Hepatocyte (in vitro differentiated cells): ENCODE measurements around the gene HSPA14. TPM values are rescaled to one million over a fixed set of nuclear protein-coding genes. Genes with fewer than 3 reads are reported as not detected.

ENCODE experiments used
- DNase-seq: peaks from one replicate; pipeline ENCODE4 v3.0.0-alpha.2; 2016; ENCODE audit warnings: low spot score
- H2AFZ ChIP-seq: fragments of 200-600 bp; sonication (generic); 2 replicates; pipeline ENCODE4 v1.6.0; 2016; ENCODE audit warnings: antibody characterized with exemption, mild to moderate bottlenecking
- H3K27ac ChIP-seq: fragments of 200-600 bp; sonication (generic); 2 replicates; pipeline ENCODE4 v1.5.1; 2016; ENCODE audit warnings: mild to moderate bottlenecking
- H3K27me3 ChIP-seq: fragments of 200-600 bp; sonication (generic); 2 replicates; pipeline ENCODE4 v1.6.1; 2016
- H3K36me3 ChIP-seq: fragments of 200-600 bp; sonication (generic); replicated peaks from 2 replicates; pipeline ENCODE4 v1.5.1; 2016; ENCODE audit warnings: low read depth; ENCODE audit not compliant: insufficient read depth
- H3K4me1 ChIP-seq: fragments of 200-600 bp; sonication (generic); 2 replicates; pipeline ENCODE4 v1.5.1; 2016; ENCODE audit warnings: mild to moderate bottlenecking, moderate library complexity; ENCODE audit not compliant: insufficient read depth
- H3K4me2 ChIP-seq: fragments of 200-600 bp; sonication (generic); 2 replicates; pipeline ENCODE4 v1.6.0; 2016
- H3K4me3 ChIP-seq: fragments of 200-600 bp; sonication (generic); 2 replicates; pipeline ENCODE4 v1.5.1; 2016; ENCODE audit warnings: mild to moderate bottlenecking
- H3K79me2 ChIP-seq: fragments of 200-600 bp; sonication (generic); 2 replicates; pipeline ENCODE4 v1.6.0; 2017; ENCODE audit warnings: mild to moderate bottlenecking
- H3K9me2 ChIP-seq: fragments of 200-600 bp; sonication (generic); replicated peaks from 2 replicates; pipeline ENCODE4 v1.6.0; 2017; ENCODE audit warnings: mild to moderate bottlenecking; ENCODE audit not compliant: insufficient read depth
- H3K9me3 ChIP-seq: fragments of 200-600 bp; sonication (generic); 2 replicates; pipeline ENCODE4 v1.5.1; 2016; ENCODE audit warnings: low read depth, mild to moderate bottlenecking
- H4K20me1 ChIP-seq: fragments of 200-600 bp; sonication (generic); 2 replicates; pipeline ENCODE4 v1.6.0; 2016; ENCODE audit warnings: mild to moderate bottlenecking; ENCODE audit not compliant: insufficient read depth, poor library complexity, severe bottlenecking
- EZH2 ChIP-seq: fragments of 200-600 bp; sonication (generic); IDR thresholded peaks from 2 replicates; pipeline ENCODE4 v1.6.1; 2016; ENCODE audit warnings: antibody characterized with exemption, mild to moderate bottlenecking, borderline replicate concordance
- EZH2phosphoT487 ChIP-seq: fragments of 200-600 bp; sonication (generic); IDR thresholded peaks from one replicate; pipeline ENCODE4 v1.6.1; 2018; ENCODE audit warnings: antibody characterized with exemption, mild to moderate bottlenecking, low read depth, moderate library complexity; ENCODE audit not compliant: unreplicated experiment, severe bottlenecking
- WGBS: methylation state at CpG from one replicate; pipeline ENCODE4 v1.1.6; 2016; ENCODE audit warnings: low lambda C conversion rate; ENCODE audit errors: missing lambda C conversion rate; 5-methylcytosine and 5-hydroxymethylcytosine counted together
- polyA plus RNA-seq: library from polyadenylated mRNA; unstranded; fragments of >200 nt; fragmentation: Nextera tagmentation; extraction: Ambion mirVana; gene quantifications from 2 replicates; pipeline ENCODE4 v1.2.1, GENCODE V29; 2016
- total RNA-seq: library from RNA; depleted of rRNA; stranded (reverse); fragments of >200 nt; gene quantifications from 2 replicates; pipeline ENCODE4 v1.2.3, GENCODE V29; 2014
- TF ChIP-seq, protein P1 (sequence below): fragments of 200-600 bp; sonication (generic); IDR thresholded peaks from 2 replicates; pipeline ENCODE4 v1.5.1; 2016; ENCODE audit warnings: antibody characterized with exemption, mild to moderate bottlenecking; ENCODE audit not compliant: poor library complexity

HSPA14 gene
- total and polyA plus RNA-seq, 2 experiments from 2014 or later = 9.9 to 20.2 TPM

DNA sequence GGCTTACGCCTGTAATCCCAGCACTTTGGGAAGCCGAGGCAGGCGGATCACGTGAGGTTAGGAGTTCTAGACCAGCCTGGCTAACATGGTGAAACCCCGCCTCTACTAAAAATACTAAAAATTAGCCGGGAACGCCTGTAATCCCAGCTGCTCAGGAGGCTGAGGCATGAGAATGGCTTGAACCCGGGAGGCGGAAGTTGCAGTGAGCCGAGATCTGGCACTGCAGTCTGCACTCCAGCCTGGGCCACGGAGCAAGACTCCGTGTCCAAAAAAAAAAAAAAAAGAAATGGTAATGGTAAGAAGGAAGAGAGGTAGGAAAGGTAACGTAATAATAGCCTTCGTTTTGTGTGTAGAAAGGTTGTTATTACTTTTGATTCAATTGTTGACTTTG lies 1.2 kb downstream of the HSPA14 start:
- Histone ChIP-seq H3K9me2 (no peaks in the 10 kb centered on the region), H4K20me1 (no peaks in the 10 kb centered on the region), H3K4me1 (peaks cover 9% of the 10 kb centered on the region), H3K9me3 (no peaks in the 10 kb centered on the region), H3K36me3 (no peaks in the 10 kb centered on the region), H2AFZ (peak overlapping the region; percentile 81), H3K27ac (peak overlapping the region; percentile 94), H3K4me3 (peak overlapping the region; percentile 71), H3K27me3 (no peaks in the 10 kb centered on the region), H3K79me2 (peaks cover 34% of the 10 kb centered on the region), H3K4me2 (peak overlapping the region; percentile 94)
- no peak for TF ChIP-seq EZH2phosphoT487
- TF ChIP-seq, protein P1, sequence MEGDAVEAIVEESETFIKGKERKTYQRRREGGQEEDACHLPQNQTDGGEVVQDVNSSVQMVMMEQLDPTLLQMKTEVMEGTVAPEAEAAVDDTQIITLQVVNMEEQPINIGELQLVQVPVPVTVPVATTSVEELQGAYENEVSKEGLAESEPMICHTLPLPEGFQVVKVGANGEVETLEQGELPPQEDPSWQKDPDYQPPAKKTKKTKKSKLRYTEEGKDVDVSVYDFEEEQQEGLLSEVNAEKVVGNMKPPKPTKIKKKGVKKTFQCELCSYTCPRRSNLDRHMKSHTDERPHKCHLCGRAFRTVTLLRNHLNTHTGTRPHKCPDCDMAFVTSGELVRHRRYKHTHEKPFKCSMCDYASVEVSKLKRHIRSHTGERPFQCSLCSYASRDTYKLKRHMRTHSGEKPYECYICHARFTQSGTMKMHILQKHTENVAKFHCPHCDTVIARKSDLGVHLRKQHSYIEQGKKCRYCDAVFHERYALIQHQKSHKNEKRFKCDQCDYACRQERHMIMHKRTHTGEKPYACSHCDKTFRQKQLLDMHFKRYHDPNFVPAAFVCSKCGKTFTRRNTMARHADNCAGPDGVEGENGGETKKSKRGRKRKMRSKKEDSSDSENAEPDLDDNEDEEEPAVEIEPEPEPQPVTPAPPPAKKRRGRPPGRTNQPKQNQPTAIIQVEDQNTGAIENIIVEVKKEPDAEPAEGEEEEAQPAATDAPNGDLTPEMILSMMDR = no peak
- TF ChIP-seq EZH2 = no peak
- 14% methylated on average over 14 of the region's 14 CpGs for WGBS
- DNase-seq = peak; percentile 29

DNA sequence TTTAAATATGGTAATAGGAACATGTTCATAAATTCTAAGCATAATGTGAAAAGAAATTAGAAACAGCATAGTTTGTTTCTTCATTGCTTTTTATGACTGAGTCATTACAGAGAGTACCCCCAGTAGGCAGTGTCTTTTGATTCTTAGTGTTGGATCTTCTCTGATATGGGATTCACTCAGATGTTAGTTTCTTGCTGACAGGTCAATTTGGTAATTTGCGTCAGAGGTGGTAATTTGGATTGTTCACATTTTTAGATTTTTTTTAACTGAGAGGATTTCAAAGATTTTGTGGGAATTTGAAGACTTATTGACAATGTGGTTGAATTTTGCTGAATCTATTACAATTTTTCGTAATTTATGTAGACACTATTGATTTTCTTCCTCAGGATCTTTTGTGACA lies 2.1 kb downstream of the HSPA14 start:
- H3K4me1 ChIP-seq = peaks cover 9% of the 10 kb centered on the region
- no peak overlapping the region for H2AFZ ChIP-seq
- no peak overlapping the region for H3K4me3 ChIP-seq
- H3K9me3 ChIP-seq = no peaks in the 10 kb centered on the region
- 94% methylated on average over 2 of the region's 2 CpGs for WGBS
- H3K9me2 ChIP-seq = no peaks in the 10 kb centered on the region
- peaks cover 34% of the 10 kb centered on the region for H3K79me2 ChIP-seq
- no peaks in the 10 kb centered on the region for H4K20me1 ChIP-seq
- no peaks in the 10 kb centered on the region for H3K36me3 ChIP-seq
- H3K4me2 ChIP-seq = peak overlapping the region; percentile 94
- no peak for DNase-seq
- TF ChIP-seq EZH2phosphoT487 (no peak), EZH2 (no peak)
- TF ChIP-seq, protein P1 = no peak
- H3K27ac ChIP-seq = no peak overlapping the region
- H3K27me3 ChIP-seq = no peaks in the 10 kb centered on the region

DNA sequence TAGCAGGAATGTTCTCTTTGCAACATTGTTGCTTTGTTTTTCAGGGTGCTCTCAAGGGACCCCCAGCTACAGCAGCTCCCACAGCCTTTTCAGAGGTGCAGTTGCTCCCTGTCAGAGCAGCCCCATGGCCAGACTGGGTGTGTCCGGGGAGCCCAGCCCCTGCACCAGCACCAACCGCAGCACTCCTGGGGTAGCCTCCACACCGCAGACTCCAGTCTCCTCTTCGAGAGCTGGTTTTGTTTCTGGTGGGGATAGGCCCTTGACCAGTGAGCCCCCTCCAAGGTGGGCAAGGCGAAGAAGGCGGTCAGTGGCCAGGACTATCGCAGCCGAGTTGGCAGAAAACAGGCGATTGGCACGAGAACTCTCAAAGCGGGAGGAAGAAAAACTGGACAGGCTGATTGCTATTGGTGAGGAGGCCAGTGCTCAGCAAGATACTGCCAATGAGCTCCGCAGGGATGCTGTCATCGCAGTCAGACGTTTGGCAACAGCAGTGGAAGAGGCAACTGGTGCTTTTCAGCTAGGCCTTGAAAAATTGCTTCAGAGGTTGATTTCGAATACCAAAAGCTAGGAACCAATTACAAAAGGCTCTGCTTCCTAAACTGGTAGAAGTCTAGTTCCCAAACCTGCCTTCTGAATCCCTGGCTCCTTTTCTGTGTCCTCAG lies 5.4 kb downstream of the HSPA14 start:
- Histone ChIP-seq H3K9me2 (no peaks in the 10 kb centered on the region), H3K4me2 (no peak overlapping the region), H3K79me2 (peaks cover 29% of the 10 kb centered on the region), H3K9me3 (no peaks in the 10 kb centered on the region), H3K36me3 (no peaks in the 10 kb centered on the region), H3K27ac (no peak overlapping the region), H3K27me3 (no peaks in the 10 kb centered on the region), H4K20me1 (no peaks in the 10 kb centered on the region), H2AFZ (no peak overlapping the region), H3K4me3 (no peak overlapping the region), H3K4me1 (no peaks in the 10 kb centered on the region)
- no peak for DNase-seq
- 96% methylated on average over 15 of the region's 15 CpGs for WGBS
- TF ChIP-seq, protein P1 = no peak
- TF ChIP-seq EZH2 (no peak), EZH2phosphoT487 (no peak)
